HG02588 (cell line): Measurements from ENCODE around the gene OR6K6.
A peak's percentile ranks its signal among the peaks of the same experiment; 100 is the strongest.

Experiments
- ATAC-seq: cut with Tn5 transposase; IDR thresholded peaks from one replicate; pipeline ENCODE4 v1.9.1; 2021; ENCODE audit warnings: mild to moderate bottlenecking, moderate library complexity; ENCODE audit not compliant: unreplicated experiment

OR6K6 gene

GRCh38 chr1:158754420-158754819 is at the start of gene OR6K6:
TSS of gene OR6K6 (plus strand) at chr1:158754720. CDS start at chr1:158754888, 168 bp downstream.
- ATAC-seq, result no peak

- ATAC-seq, result no peak
These were observed 48.4 kb upstream of the OR6K6 start for GRCh38 chr1:158706096-158706495.

GRCh38 chr1:158711098-158711497 is 43.4 kb upstream of the OR6K6 start:
- no peak for ATAC-seq

- ATAC-seq, result no peak
These were observed 39.8 kb upstream of the OR6K6 start for GRCh38 chr1:158714754-158715153.

- no peak for ATAC-seq
These were observed 38.2 kb upstream of the OR6K6 start for GRCh38 chr1:158716335-158716734.

- ATAC-seq, result no peak
These were observed 37.2 kb upstream of the OR6K6 start for GRCh38 chr1:158717344-158717743.

- no peak for ATAC-seq
These were observed 34.9 kb upstream of the OR6K6 start for GRCh38 chr1:158719664-158720063.

- no peak for ATAC-seq
These were observed 33.9 kb upstream of the OR6K6 start, which contains the start of gene OR6K3 for GRCh38 chr1:158720620-158721019. TSS of gene OR6K3 (minus strand) at chr1:158720720. CDS start at chr1:158718115, 2,605 bp downstream.

GRCh38 chr1:158724442-158724841 is 30.1 kb upstream of the OR6K6 start:
- no peak for ATAC-seq

GRCh38 chr1:158728510-158729225 is 25.9 kb upstream of the OR6K6 start:
- no peak for ATAC-seq

GRCh38 chr1:158730453-158730852 is 24.1 kb upstream of the OR6K6 start:
- ATAC-seq, result no peak

GRCh38 chr1:158731707-158732106 is 22.8 kb upstream of the OR6K6 start:
- ATAC-seq, result no peak

GRCh38 chr1:158732524-158732923 is 22.0 kb upstream of the OR6K6 start:
- ATAC-seq, result no peak

GRCh38 chr1:158735848-158736247 is 18.7 kb upstream of the OR6K6 start:
- no peak for ATAC-seq

- ATAC-seq, result no peak
These were observed 2.3 kb upstream of the OR6K6 start for GRCh38 chr1:158752155-158752712.

GRCh38 chr1:158771950-158772866 is 17.7 kb downstream of the OR6K6 start, which contains the start of gene OR6N1:
TSS of gene OR6N1 (minus strand) at chr1:158772195. CDS start at chr1:158766682, 5,513 bp downstream.
- no peak for ATAC-seq

- no peak for ATAC-seq
These were observed 26.6 kb downstream of the OR6K6 start, which contains the start of gene OR6N2 for GRCh38 chr1:158781104-158781503. TSS of gene OR6N2 (minus strand) at chr1:158781204. CDS start at chr1:158777635, 3,569 bp downstream.

- ATAC-seq, result peak; percentile 46
These were observed 39.1 kb downstream of the OR6K6 start for GRCh38 chr1:158793604-158794003.

- ATAC-seq, result no peak
These were observed 39.7 kb downstream of the OR6K6 start for GRCh38 chr1:158794247-158794646.

GRCh38 chr1:158798531-158798930 is 44.0 kb downstream of the OR6K6 start:
- no peak for ATAC-seq

- no peak for ATAC-seq
These were observed 45.2 kb downstream of the OR6K6 start for GRCh38 chr1:158799689-158800088.
